MCF 10A (cell line): ENCODE results near the gene RAD50. TPM values are rescaled to one million over a fixed set of nuclear protein-coding genes. Genes with fewer than 3 reads are reported as not detected.

ENCODE experiments used
- BruUV-seq: library from RNA; stranded (reverse); fragments of 400-500 nt; replicated peaks from 2 replicates; lab custom pipeline; 2021; lab: Mats Ljungman, UMichigan
- CTCF ChIA-PET: fragments of 300-600 bp; sonication (Branson Sonifier 250); formaldehyde crosslinking; extraction: SDS; loops from one replicate; lab custom pipeline; 2021; ENCODE audit warnings: antibody characterized with exemption, inconsistent platforms; lab: Yijun Ruan, JAX
- POLR2A ChIA-PET: fragments of 300-600, 350-650 bp; sonication (Branson Sonifier 250); formaldehyde crosslinking; extraction: SDS; loops from one replicate; lab custom pipeline; 2020; ENCODE audit warnings: antibody characterized with exemption, inconsistent platforms; lab: Yijun Ruan, JAX
- DNase-seq: peaks from one replicate; pipeline ENCODE4 v3.0.0-alpha.2; 2018; ENCODE audit not compliant: unreplicated experiment
- H3K27ac Mint-ChIP-seq: one replicate; pipeline ENCODE4 v1.8.0; 2022; ENCODE audit warnings: mild to moderate bottlenecking, low read depth, mixed read lengths; ENCODE audit not compliant: unreplicated experiment
- H3K27me3 Mint-ChIP-seq: one replicate; pipeline ENCODE4 v1.8.0; 2022; ENCODE audit warnings: mixed read lengths; ENCODE audit not compliant: insufficient read depth, unreplicated experiment
- H3K36me3 Mint-ChIP-seq: one replicate; pipeline ENCODE4 v1.8.0; 2022; ENCODE audit warnings: mild to moderate bottlenecking, moderate library complexity, mixed read lengths; ENCODE audit not compliant: insufficient read depth, unreplicated experiment
- H3K4me1 Mint-ChIP-seq: one replicate; pipeline ENCODE4 v1.8.0; 2022; ENCODE audit warnings: mixed read lengths; ENCODE audit not compliant: insufficient read depth, unreplicated experiment
- H3K4me3 Mint-ChIP-seq: one replicate; pipeline ENCODE4 v1.8.0; 2022; ENCODE audit warnings: mild to moderate bottlenecking, moderate library complexity, mixed read lengths; ENCODE audit not compliant: unreplicated experiment
- H3K9me3 Mint-ChIP-seq: one replicate; pipeline ENCODE4 v1.8.0; 2022; ENCODE audit warnings: mixed read lengths; ENCODE audit not compliant: unreplicated experiment
- intact Hi-C: fragments of 100-400 bp; cut with micrococcal nuclease; formaldehyde crosslinking; loops from 2 replicates; pipeline ENCODE4 v1.14.1; 2022
- total RNA-seq: library from RNA; stranded (reverse); gene quantifications from 2 replicates; pipeline ENCODE4 v1.2.3, GENCODE V29; 2022
- TF ChIP-seq, protein P1 (sequence below): fragments of 200-600 bp; IDR thresholded peaks from one replicate; pipeline ENCODE4 v1.8.0; 2022; ENCODE audit warnings: antibody characterized with exemption, mild to moderate bottlenecking; ENCODE audit not compliant: unreplicated experiment

Gene RAD50
- total RNA-seq, 1 experiment from 2014 or later = 145 TPM

DNA sequence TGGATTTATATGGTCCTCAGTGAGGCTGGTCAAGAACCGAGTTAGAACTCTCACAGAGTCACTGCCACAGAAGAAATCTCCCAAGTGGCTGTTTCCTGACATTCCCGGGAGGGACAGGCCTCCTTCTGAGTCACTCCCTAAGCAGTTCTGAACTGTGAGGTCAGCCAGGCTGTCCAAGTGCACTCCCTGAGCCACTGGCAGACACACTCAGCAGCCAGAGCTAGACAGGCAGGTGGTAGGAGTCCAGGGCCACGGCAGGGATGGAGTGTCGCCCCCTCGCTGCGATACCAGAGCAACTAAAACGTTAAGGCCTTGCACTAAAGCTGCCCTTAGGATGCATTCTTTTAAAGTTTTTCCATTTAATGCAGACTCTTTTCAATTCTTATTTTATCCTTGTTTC lies 120.4 kb downstream of the RAD50 start:
- intact Hi-C loops = loop anchor here (1.0 kb wide), 1 partner anchor 24 kb away; no protein-coding TSS in a partner anchor
- no peaks in the 10 kb centered on the region for H3K27me3 Mint-ChIP-seq
- H3K4me3 Mint-ChIP-seq = no peak overlapping the region
- H3K36me3 Mint-ChIP-seq = no peaks in the 10 kb centered on the region
- TF ChIP-seq, protein P1, sequence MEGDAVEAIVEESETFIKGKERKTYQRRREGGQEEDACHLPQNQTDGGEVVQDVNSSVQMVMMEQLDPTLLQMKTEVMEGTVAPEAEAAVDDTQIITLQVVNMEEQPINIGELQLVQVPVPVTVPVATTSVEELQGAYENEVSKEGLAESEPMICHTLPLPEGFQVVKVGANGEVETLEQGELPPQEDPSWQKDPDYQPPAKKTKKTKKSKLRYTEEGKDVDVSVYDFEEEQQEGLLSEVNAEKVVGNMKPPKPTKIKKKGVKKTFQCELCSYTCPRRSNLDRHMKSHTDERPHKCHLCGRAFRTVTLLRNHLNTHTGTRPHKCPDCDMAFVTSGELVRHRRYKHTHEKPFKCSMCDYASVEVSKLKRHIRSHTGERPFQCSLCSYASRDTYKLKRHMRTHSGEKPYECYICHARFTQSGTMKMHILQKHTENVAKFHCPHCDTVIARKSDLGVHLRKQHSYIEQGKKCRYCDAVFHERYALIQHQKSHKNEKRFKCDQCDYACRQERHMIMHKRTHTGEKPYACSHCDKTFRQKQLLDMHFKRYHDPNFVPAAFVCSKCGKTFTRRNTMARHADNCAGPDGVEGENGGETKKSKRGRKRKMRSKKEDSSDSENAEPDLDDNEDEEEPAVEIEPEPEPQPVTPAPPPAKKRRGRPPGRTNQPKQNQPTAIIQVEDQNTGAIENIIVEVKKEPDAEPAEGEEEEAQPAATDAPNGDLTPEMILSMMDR = peak; percentile 62
- peaks cover 43% of the 10 kb centered on the region for H3K4me1 Mint-ChIP-seq
- CTCF ChIA-PET = interaction anchor here (0.6 to 2.4 kb wide), 13 partner anchors 9 to 235 kb away, joined by 3 to 6 read pairs (median 3); no protein-coding TSS in a partner anchor
- peak; percentile 94 for DNase-seq
- H3K9me3 Mint-ChIP-seq = no peaks in the 10 kb centered on the region
- H3K27ac Mint-ChIP-seq = peak overlapping the region; percentile 8
- BruUV-seq = no TSS peak
- POLR2A ChIA-PET = interaction anchor here (0.6 to 1.6 kb wide), 11 partner anchors 9 to 189 kb away, joined by 3 to 6 read pairs (median 3); partner anchors contain the start of genes GDF9, KIF3A and UQCRQ

DNA sequence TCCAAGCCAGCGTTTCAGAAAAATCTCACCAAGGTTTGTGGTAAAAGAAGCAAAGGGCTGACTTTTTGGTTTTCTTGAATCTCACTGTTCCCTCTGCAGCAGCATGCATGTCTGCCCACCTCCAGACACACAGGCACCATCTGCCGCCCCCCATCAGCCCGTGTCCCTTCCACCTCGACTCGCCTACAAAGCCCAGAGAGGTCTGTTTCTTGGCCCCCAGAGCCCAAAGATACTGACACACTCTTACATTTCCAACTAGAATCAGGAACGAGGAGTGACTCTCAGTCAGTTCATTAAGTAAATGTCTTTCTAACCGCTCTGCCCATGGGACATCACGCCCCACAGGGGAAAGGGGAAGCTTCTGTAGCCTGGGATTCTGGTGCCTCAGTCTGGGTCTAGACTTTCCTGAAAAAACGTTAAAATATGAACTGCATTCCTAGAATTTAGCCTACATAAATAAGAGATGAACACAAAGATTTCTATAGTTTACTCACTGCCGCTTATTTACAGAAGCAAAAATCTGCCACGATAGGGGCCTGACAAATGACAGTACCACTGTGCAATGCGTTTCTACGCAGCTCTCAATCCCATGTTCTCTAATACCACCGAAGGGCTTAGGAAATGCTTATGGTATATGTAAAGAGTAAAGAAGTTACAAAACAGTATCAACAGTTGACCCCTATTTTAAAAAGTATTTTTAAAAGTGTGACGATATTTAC lies 121.1 kb downstream of the RAD50 start:
- H3K27me3 Mint-ChIP-seq = no peaks in the 10 kb centered on the region
- H3K4me3 Mint-ChIP-seq = no peak overlapping the region
- BruUV-seq = no TSS peak
- peaks cover 43% of the 10 kb centered on the region for H3K4me1 Mint-ChIP-seq
- TF ChIP-seq, protein P1 = no peak
- POLR2A ChIA-PET = interaction anchor here (0.6 to 1.6 kb wide), 10 partner anchors 10 to 189 kb away, joined by 3 to 6 read pairs (median 3); partner anchors contain the start of genes GDF9 and UQCRQ
- no peaks in the 10 kb centered on the region for H3K9me3 Mint-ChIP-seq
- CTCF ChIA-PET = interaction anchor here (0.6 to 2.4 kb wide), 7 partner anchors 18 to 151 kb away, joined by 3 to 6 read pairs (median 3); no protein-coding TSS in a partner anchor
- intact Hi-C loops = loop anchor here (1.0 kb wide), 1 partner anchor 25 kb away; no protein-coding TSS in a partner anchor
- H3K36me3 Mint-ChIP-seq = no peaks in the 10 kb centered on the region
- no peak for DNase-seq
- no peak overlapping the region for H3K27ac Mint-ChIP-seq

DNA sequence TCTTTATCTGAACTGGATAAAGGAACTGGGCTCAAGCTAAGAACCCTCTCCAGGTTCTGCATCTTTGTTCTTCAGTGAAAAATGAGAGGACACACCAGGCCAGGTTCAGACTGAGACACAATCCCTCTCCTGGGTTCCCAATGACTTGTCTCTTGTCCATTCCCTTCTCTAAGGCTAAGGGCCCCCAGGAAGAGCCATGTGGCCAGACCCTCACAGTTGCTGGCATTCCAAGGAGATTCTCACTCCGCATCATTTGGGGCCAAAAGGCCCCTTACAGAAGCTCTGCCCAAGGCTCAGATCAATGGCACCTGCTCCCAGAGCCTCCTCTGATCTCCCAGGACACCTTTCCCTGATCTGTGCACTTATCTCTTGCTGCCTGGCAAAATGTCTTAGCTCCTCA lies 122.0 kb downstream of the RAD50 start:
- Mint-ChIP-seq H3K36me3 (no peaks in the 10 kb centered on the region), H3K27me3 (no peaks in the 10 kb centered on the region), H3K4me3 (no peak overlapping the region), H3K4me1 (peaks cover 42% of the 10 kb centered on the region), H3K9me3 (no peaks in the 10 kb centered on the region), H3K27ac (no peak overlapping the region)
- intact Hi-C loops = no loop called here
- no peak for DNase-seq
- ChIA-PET POLR2A (no interaction called here), CTCF (interaction anchor here (0.6 to 1.4 kb wide), 5 partner anchors 18 to 151 kb away, joined by 3 to 4 read pairs (median 3); partner anchors contain the start of gene IL13)
- no TSS peak for BruUV-seq
- TF ChIP-seq, protein P1 = no peak

DNA sequence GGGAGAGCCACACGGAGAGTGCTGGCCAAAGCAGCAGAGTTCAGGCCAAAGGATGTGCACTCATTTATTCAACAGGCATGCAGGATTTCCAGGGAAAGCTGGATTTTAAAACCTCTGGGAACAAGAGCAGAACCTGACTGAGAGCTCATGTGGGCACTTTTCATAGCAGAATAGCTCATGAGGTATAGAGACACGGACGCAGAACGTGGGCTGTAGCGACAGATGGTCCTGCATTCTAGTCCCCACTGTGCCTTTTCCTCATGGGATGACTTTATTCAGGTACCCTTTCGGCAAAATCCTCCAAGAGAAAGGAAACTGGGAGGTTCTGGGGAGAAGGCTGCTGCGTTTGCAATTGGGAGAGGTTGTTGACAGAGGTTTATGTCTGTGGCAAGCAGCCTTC lies 122.4 kb downstream of the RAD50 start:
- CTCF ChIA-PET = interaction anchor here (0.7 to 1.4 kb wide), 4 partner anchors 21 to 151 kb away, joined by 3 to 4 read pairs (median 4); partner anchors contain the start of gene IL13
- no peaks in the 10 kb centered on the region for H3K36me3 Mint-ChIP-seq
- no peak for DNase-seq
- intact Hi-C loops = no loop called here
- no peak overlapping the region for H3K27ac Mint-ChIP-seq
- no peak overlapping the region for H3K4me3 Mint-ChIP-seq
- H3K4me1 Mint-ChIP-seq = peaks cover 38% of the 10 kb centered on the region
- POLR2A ChIA-PET = no interaction called here
- H3K27me3 Mint-ChIP-seq = no peaks in the 10 kb centered on the region
- H3K9me3 Mint-ChIP-seq = no peaks in the 10 kb centered on the region
- no TSS peak for BruUV-seq
- TF ChIP-seq, protein P1 = no peak
